Astrocyte (in vitro differentiated cells and primary cell): Measurements from ENCODE around the gene DCAF6. TPM values are rescaled to one million over a fixed set of nuclear protein-coding genes. Genes with fewer than 3 reads are reported as not detected.
A peak's percentile ranks its signal among the peaks of the same experiment; 100 is the strongest.

ENCODE experiments used
- DNase-seq: peaks from one replicate; pipeline ENCODE4 v3.0.0-alpha.2; 2010; ENCODE audit warnings: low read depth
- FAIRE-seq: peaks from 2 replicates; lab custom pipeline; 2011; peaks lifted over from hg19 to GRCh38; lab: Jason Lieb, UNC
- H2AFZ ChIP-seq: 2 replicates; pipeline ENCODE4 v1.6.0; 2012; ENCODE audit warnings: low read depth, low read length, inconsistent platforms
- H3K27ac ChIP-seq: 2 replicates; pipeline ENCODE4 v1.5.1; 2011; ENCODE audit warnings: low read depth, low read length, inconsistent platforms
- H3K27me3 ChIP-seq: 2 replicates; pipeline ENCODE4 v1.6.0; 2011; ENCODE audit warnings: low read length, inconsistent platforms; ENCODE audit not compliant: insufficient read depth
- H3K36me3 ChIP-seq: 2 replicates; pipeline ENCODE4 v1.5.1; 2011; ENCODE audit warnings: low read length, inconsistent platforms; ENCODE audit not compliant: insufficient read depth
- H3K4me1 ChIP-seq: 2 replicates; pipeline ENCODE4 v1.5.1; 2011; ENCODE audit warnings: low read length, inconsistent platforms; ENCODE audit not compliant: insufficient read depth
- H3K4me2 ChIP-seq: 2 replicates; pipeline ENCODE4 v1.6.0; 2012; ENCODE audit warnings: low read length, inconsistent platforms
- H3K4me3 ChIP-seq: 2 replicates; pipeline ENCODE4 v1.5.1; 2011; ENCODE audit warnings: low read depth, mild to moderate bottlenecking, low read length, inconsistent platforms; ENCODE audit not compliant: insufficient read depth
- H3K79me2 ChIP-seq: 2 replicates; pipeline ENCODE4 v1.6.0; 2012; ENCODE audit warnings: mild to moderate bottlenecking, low read length, inconsistent platforms; ENCODE audit not compliant: insufficient read depth
- H3K9ac ChIP-seq: 2 replicates; pipeline ENCODE4 v1.6.0; 2012; ENCODE audit warnings: mild to moderate bottlenecking, low read length, inconsistent platforms
- H3K9me3 ChIP-seq: 2 replicates; pipeline ENCODE4 v1.5.1; 2012; ENCODE audit warnings: low read depth, mild to moderate bottlenecking, low read length, inconsistent platforms; ENCODE audit not compliant: insufficient read depth
- H4K20me1 ChIP-seq: 2 replicates; pipeline ENCODE4 v1.6.0; 2012; ENCODE audit warnings: low read length, inconsistent platforms; ENCODE audit not compliant: insufficient read depth
- H3K27ac Mint-ChIP-seq: one replicate; pipeline ENCODE4 v1.8.0; 2021; ENCODE audit warnings: mild to moderate bottlenecking, mixed read lengths; ENCODE audit not compliant: unreplicated experiment
- H3K27me3 Mint-ChIP-seq: one replicate; pipeline ENCODE4 v1.8.0; 2021; ENCODE audit warnings: low read depth, mixed read lengths; ENCODE audit not compliant: unreplicated experiment
- H3K36me3 Mint-ChIP-seq: one replicate; pipeline ENCODE4 v1.8.0; 2021; ENCODE audit warnings: low read depth, mixed read lengths; ENCODE audit not compliant: unreplicated experiment
- H3K4me1 Mint-ChIP-seq: one replicate; pipeline ENCODE4 v1.8.0; 2021; ENCODE audit warnings: low read depth, mixed read lengths; ENCODE audit not compliant: unreplicated experiment
- H3K4me3 Mint-ChIP-seq: one replicate; pipeline ENCODE4 v1.8.0; 2021; ENCODE audit warnings: mild to moderate bottlenecking, moderate library complexity, mixed read lengths; ENCODE audit not compliant: unreplicated experiment
- H3K9me3 Mint-ChIP-seq: one replicate; pipeline ENCODE4 v1.8.0; 2021; ENCODE audit warnings: mild to moderate bottlenecking, mixed read lengths; ENCODE audit not compliant: unreplicated experiment
- EZH2 ChIP-seq: IDR thresholded peaks from 2 replicates; pipeline ENCODE4 v1.6.1; 2012; ENCODE audit warnings: mild to moderate bottlenecking, low read length, inconsistent platforms; ENCODE audit not compliant: insufficient read depth
- total RNA-seq: library from RNA; stranded (reverse); gene quantifications from 2 replicates; pipeline ENCODE4 v1.2.1, GENCODE V29; 2021
- TF ChIP-seq, protein P1 (sequence below): IDR thresholded peaks from 2 replicates; pipeline ENCODE4 v1.5.1; 2011; ENCODE audit warnings: low read depth, mild to moderate bottlenecking, inconsistent platforms, low read length, moderate library complexity; ENCODE audit not compliant: insufficient read depth

DCAF6 gene
- total RNA-seq, 1 donor from 2014 or later = 57.4 TPM

DNA sequence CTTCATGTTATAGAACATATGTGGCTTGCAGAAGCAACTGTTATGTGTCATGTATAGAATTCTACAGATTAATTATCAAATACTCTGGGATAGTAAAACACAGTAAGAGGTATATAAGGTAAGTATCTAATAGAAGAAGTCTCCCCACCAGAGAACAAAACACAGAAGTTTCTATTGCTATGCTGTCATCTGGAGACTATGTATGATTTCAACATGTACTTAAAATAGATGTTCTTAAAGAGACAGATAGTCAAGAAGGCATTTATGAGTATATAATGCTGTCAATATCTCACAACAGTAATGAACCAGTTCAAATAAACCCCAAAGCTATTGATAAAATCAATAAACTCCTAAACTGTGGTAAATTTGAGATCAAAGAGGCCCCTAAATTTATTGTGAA, 14.5 kb upstream of the DCAF6 start:
- Histone ChIP-seq H4K20me1 (no peaks in the 10 kb centered on the region), H3K9me3 (no peaks in the 10 kb centered on the region), H3K27me3 (no peaks in the 10 kb centered on the region), H3K36me3 (no peaks in the 10 kb centered on the region), H2AFZ (no peak overlapping the region), H3K4me3 (no peak overlapping the region), H3K4me1 (no peaks in the 10 kb centered on the region), H3K9ac (no peak overlapping the region), H3K4me2 (no peak overlapping the region), H3K79me2 (peaks cover 9% of the 10 kb centered on the region), H3K27ac (no peak overlapping the region)
- H3K27ac Mint-ChIP-seq = no peak overlapping the region
- H3K4me3 Mint-ChIP-seq = no peak overlapping the region
- H3K9me3 Mint-ChIP-seq = no peaks in the 10 kb centered on the region
- FAIRE-seq (no peak), DNase-seq (peak; percentile 16)
- TF ChIP-seq EZH2 = no peak
- TF ChIP-seq, protein P1, sequence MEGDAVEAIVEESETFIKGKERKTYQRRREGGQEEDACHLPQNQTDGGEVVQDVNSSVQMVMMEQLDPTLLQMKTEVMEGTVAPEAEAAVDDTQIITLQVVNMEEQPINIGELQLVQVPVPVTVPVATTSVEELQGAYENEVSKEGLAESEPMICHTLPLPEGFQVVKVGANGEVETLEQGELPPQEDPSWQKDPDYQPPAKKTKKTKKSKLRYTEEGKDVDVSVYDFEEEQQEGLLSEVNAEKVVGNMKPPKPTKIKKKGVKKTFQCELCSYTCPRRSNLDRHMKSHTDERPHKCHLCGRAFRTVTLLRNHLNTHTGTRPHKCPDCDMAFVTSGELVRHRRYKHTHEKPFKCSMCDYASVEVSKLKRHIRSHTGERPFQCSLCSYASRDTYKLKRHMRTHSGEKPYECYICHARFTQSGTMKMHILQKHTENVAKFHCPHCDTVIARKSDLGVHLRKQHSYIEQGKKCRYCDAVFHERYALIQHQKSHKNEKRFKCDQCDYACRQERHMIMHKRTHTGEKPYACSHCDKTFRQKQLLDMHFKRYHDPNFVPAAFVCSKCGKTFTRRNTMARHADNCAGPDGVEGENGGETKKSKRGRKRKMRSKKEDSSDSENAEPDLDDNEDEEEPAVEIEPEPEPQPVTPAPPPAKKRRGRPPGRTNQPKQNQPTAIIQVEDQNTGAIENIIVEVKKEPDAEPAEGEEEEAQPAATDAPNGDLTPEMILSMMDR = no peak
- H3K27me3 Mint-ChIP-seq = no peaks in the 10 kb centered on the region
- H3K4me1 Mint-ChIP-seq = peaks cover 13% of the 10 kb centered on the region
- no peaks in the 10 kb centered on the region for H3K36me3 Mint-ChIP-seq

DNA sequence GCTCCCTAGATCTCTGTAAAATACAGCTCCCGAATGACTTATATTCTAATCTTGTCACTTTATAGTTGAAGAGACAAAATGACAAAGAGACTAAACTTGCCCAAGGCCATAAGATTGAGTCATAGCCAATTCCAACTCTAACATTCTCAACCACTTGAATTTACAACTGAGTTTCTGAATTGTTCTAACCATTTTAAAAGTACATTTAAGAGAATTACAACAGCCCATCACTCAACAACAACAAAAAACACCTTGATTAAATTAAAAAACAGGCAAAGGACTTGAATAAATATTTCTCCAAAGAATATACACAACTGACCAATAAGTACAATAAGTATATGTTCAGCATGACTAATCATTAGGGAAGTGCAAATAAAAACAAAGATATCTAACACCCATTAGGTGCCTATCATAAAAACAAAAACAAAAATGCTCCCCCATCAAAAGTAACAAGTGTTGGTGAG, 13.8 kb upstream of the DCAF6 start:
- Histone ChIP-seq H3K27ac (no peak overlapping the region), H2AFZ (no peak overlapping the region), H3K9me3 (no peaks in the 10 kb centered on the region), H3K79me2 (peaks cover 11% of the 10 kb centered on the region), H3K27me3 (no peaks in the 10 kb centered on the region), H3K4me2 (no peak overlapping the region), H3K9ac (no peak overlapping the region), H3K36me3 (no peaks in the 10 kb centered on the region), H3K4me1 (no peaks in the 10 kb centered on the region), H4K20me1 (no peaks in the 10 kb centered on the region), H3K4me3 (no peak overlapping the region)
- TF ChIP-seq EZH2 = no peak
- TF ChIP-seq, protein P1 = no peak
- Mint-ChIP-seq H3K9me3 (no peaks in the 10 kb centered on the region), H3K4me1 (peaks cover 13% of the 10 kb centered on the region), H3K36me3 (no peaks in the 10 kb centered on the region), H3K27ac (peak overlapping the region; percentile 71), H3K27me3 (no peaks in the 10 kb centered on the region), H3K4me3 (peak overlapping the region; percentile 60)
- no peak for FAIRE-seq
- DNase-seq = no peak

DNA sequence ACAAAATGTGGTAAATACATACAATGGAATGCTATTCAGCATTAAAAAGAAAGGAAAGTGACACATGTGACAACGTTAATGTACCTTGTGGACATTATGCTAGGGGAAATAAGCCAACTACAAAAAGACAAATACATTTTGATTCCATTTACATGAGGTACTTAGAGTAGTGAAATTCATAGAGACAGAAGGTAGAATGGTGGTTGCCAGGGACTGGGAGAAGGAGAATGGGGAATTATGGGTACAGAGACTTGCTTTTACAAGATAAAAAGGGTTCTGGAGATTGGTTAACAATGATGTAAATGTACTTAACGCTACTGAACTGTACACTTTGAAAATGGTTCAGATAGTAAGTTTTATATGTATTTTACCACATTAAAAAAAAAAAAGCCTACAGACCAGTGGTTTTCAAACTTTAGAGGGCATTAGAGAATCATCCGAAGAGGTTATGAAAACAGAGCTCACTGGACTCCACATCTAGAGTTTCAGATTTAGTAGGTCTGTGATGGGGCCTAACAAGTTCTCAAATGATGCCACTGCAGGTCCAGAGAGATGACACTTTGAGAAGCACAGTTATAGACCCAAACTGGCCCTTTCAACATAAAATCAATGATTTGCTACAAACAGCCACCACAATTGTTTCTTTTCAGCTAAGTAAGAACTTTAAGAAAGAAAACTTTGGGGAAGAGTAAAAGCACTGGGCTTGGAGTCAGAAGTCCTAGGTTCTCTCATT, 13.0 kb upstream of the DCAF6 start:
- Mint-ChIP-seq H3K36me3 (no peaks in the 10 kb centered on the region), H3K4me1 (peaks cover 13% of the 10 kb centered on the region), H3K27me3 (no peaks in the 10 kb centered on the region), H3K4me3 (no peak overlapping the region), H3K27ac (no peak overlapping the region), H3K9me3 (no peaks in the 10 kb centered on the region)
- no peak overlapping the region for H3K9ac ChIP-seq
- H2AFZ ChIP-seq = no peak overlapping the region
- H3K4me2 ChIP-seq = no peak overlapping the region
- peaks cover 13% of the 10 kb centered on the region for H3K79me2 ChIP-seq
- H3K4me3 ChIP-seq = no peak overlapping the region
- no peak for TF ChIP-seq EZH2
- TF ChIP-seq, protein P1 = no peak
- no peak overlapping the region for H3K27ac ChIP-seq
- no peaks in the 10 kb centered on the region for H3K36me3 ChIP-seq
- H3K9me3 ChIP-seq = no peaks in the 10 kb centered on the region
- FAIRE-seq (no peak), DNase-seq (no peak)
- H3K27me3 ChIP-seq = no peaks in the 10 kb centered on the region
- no peaks in the 10 kb centered on the region for H3K4me1 ChIP-seq
- no peaks in the 10 kb centered on the region for H4K20me1 ChIP-seq
